DMS 273 treated with DMSO at 0.1 percent for 48 hours (cell line): Measurements from ENCODE around the gene ARHGAP10.
"Not testable (repeated sequence)": the region's sequence is repeated elsewhere in the genome, so short reads cannot be mapped to it uniquely, and the experiment has no call there.

ENCODE experiments used
- DNase-seq: peaks from one replicate; lab custom pipeline; 2025; lab: John Stamatoyannopoulos, UW

ARHGAP10 gene

GRCh38 chr4:148067301-148067916 is 335.5 kb downstream of the ARHGAP10 start:
- DNase-seq: no peak

DNA sequence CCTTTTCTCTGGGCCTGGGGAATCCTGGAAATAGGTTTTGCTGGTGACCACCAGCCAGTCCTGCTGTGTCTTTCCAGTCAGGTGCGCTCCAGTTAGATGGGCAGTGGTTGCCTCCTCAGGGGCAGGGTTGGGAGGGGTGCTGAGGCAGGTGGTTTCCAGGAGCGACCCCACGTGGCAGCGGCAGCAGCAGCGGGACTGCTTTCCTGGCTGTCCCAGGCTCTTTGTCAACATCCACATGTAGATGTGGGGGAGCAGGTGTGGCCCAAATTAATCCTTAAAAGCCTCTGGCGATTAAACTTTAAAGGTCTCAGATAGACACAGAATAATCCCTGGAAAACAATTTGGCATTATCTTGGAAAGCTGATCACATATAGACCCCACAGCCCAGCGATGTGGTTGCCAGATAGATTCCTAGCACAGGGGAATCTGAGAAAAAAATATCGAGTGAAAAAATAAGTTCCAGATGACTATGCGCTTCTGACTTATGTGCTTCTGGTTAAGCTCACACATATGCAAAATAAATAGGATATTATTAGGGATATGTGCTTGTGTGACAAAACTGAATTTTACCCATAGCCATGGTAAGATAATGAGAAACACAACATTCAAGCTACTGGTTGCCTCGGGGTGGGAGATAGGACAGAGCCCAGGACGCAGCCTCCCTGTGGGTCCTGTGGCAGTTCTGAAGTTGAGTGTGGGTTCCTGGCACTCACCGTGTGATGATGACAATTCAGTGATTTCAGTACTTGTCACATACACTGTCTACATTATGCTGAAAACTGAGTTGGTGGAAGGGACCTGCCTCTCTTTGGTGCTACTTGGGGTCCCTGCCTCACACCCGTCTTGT is 336.4 kb downstream of the ARHGAP10 start:
- DNase-seq: no peak

- no peak for DNase-seq
Measured at GRCh38 chr4:148069086-148069894, 337.4 kb downstream of the ARHGAP10 start.

DNA sequence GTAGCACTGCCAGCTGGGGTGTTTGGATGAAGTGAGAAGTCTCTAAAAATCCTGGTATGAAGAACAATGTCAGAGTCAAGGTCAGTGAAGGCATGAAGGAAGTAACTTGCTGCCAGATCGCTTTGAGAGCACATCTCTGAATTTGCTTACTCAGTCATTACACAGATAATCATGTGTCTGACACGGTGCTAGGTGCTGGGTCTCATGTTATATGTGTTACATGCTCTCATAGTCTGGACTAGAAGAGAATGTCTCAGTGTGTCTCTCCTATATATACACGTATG is 337.9 kb downstream of the ARHGAP10 start:
- no peak for DNase-seq

DNA sequence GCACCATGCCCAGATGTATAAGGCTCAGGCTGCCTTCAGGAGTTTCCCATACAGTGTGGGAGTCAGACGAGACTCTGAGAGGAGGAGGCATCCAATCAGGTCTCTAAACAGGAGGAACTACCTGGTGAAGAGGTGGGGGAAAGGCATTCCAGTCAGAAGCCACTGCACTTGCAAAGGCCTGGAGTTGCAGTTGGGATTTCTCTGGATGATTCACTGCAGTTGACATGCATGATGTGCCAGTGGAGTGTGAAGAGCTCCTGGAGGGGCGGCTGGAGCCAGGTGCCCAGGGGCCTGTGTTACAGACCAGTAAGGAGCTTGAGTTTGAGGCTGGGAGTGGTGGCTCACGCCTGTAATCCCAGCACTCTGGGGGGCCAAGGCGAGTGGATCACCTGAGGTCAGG is 339.1 kb downstream of the ARHGAP10 start:
- no peak for DNase-seq

- no peak for DNase-seq
Measured at GRCh38 chr4:148072789-148073188, 340.9 kb downstream of the ARHGAP10 start.

GRCh38 chr4:148073349-148073748 is 341.5 kb downstream of the ARHGAP10 start:
- no peak for DNase-seq

DNA sequence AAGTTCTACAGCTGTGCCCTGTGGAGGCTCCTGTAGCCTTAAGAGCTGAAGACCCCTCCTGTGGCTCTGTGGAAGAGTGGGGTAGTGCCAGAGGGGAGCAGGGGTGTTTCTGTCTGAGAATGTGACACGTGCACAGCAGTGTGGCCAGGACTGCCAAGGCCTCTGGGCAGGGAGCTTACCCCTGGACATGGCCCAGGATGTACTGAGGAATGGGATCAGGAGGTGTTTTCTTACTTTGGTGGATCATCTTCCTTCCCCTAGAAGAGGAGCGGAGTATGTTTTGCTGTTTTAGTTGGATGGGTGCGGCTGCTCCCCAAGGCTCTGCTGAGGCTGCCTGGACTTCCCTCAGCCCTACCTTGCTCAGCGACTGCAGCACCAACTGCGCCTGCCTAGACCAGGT is 342.6 kb downstream of the ARHGAP10 start:
- no peak for DNase-seq

GRCh38 chr4:148075438-148075837 is 343.6 kb downstream of the ARHGAP10 start:
- no peak for DNase-seq

- no peak for DNase-seq
Measured at GRCh38 chr4:148076964-148077363, 345.1 kb downstream of the ARHGAP10 start.

- DNase-seq: no peak
Measured at GRCh38 chr4:148077581-148077980, 345.7 kb downstream of the ARHGAP10 start.

GRCh38 chr4:148078061-148078460 is 346.2 kb downstream of the ARHGAP10 start:
- DNase-seq: no peak

DNA sequence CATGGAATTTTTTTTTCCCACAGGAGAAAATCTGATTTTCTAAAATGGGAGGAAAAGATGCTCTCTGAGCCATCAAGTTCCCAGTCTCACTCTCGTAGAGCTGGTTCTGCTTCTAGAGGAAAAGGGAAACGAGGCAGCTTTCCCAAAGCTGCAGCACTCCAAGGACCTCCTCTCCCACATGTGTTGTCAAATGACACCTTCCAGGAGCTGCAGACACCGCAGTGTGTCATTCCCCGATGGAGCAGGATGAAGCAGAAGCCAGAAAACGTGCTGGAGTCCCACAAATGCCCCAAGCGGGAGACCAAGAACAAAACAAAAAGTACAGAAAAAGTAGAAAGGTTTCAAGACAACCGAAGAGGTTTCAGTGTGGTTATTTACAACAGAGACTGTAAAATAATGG is 348.1 kb downstream of the ARHGAP10 start:
- no peak for DNase-seq

GRCh38 chr4:148081267-148081666 is 349.4 kb downstream of the ARHGAP10 start:
- no peak for DNase-seq

- DNase-seq: no peak
Measured at GRCh38 chr4:148081745-148082144, 349.9 kb downstream of the ARHGAP10 start.

- not testable (repeated sequence) for DNase-seq
Measured at GRCh38 chr4:148083073-148083472, 351.2 kb downstream of the ARHGAP10 start.

DNA sequence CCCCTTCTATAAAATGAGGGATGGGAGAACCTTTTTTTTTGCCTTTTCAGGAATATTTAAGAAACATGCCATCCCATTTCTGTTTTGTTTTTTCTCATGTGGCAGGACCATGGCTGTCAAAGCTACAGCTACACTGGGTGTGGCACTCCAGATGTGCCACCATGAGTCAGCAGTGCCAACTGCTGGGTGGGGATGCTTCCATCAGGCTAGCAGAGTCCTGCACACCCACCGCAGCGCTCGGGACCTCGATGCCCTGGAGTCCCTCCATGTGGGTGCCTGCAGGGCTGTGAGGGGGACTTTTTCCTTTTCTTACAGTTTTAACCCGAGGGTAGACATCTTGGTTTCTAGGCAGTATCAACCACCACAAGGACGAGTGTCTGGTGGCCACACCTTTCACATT is 357.7 kb downstream of the ARHGAP10 start:
- DNase-seq: no peak

- no peak for DNase-seq
Measured at GRCh38 chr4:148090029-148090428, 358.1 kb downstream of the ARHGAP10 start.

DNA sequence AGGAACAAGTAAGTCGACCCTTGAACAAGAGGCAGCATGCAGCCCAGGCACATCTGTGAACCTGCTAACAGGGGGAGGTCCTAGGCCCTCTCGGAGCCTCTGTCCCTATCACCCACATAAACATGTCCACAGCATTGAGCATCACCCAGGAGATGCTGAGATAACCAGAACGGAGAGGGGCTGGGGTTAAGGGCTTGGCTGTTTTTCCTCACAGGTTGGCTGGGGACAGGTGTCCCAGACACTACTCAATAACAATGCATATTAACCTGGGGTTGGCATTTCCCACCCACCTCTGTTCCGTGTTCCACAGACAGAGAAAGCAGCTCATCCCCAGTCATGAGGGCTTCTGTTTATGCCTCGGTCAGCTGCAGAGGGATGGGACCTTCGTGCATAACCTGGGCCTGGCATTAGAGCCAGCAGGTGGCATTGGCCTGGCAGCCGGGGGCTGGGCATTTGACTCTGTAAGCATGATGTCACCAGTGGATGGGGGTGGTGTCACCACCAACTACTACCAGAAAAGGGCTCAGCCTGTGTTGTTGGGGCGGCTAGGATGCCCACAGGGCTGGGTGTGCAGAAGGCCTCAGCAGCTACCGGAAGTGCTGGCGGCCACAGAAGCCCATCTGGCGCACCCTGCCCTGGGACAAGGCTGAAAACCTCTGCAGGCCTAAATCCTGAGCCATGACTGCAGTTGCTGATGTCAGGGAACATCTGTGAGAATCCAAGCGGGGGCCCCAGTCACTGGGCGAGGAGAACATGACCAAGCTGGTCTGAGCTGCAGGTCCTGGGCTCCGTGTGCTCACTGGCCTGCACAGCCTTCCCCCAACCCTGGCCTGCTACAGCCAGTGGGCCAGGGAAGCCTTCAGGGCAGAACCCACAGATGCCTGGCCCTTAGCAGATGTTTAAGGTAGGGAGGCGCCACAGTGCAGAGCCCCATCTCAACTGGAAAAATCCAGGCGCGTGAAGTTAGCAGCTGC is 358.9 kb downstream of the ARHGAP10 start:
- no peak for DNase-seq

- no peak for DNase-seq
Measured at GRCh38 chr4:148091896-148092295, 360.0 kb downstream of the ARHGAP10 start.

GRCh38 chr4:148092316-148093014 is 360.6 kb downstream of the ARHGAP10 start:
- no peak for DNase-seq
